HG02642 (cell line): ENCODE data around the gene CREB3L4.
A peak's percentile ranks its signal among the peaks of the same experiment; 100 is the strongest.

Source experiments
- ATAC-seq: cut with Tn5 transposase; IDR thresholded peaks from one replicate; pipeline ENCODE4 v1.9.1; 2021; ENCODE audit warnings: mild to moderate bottlenecking; ENCODE audit not compliant: unreplicated experiment, poor library complexity

The CREB3L4 gene, protein sequence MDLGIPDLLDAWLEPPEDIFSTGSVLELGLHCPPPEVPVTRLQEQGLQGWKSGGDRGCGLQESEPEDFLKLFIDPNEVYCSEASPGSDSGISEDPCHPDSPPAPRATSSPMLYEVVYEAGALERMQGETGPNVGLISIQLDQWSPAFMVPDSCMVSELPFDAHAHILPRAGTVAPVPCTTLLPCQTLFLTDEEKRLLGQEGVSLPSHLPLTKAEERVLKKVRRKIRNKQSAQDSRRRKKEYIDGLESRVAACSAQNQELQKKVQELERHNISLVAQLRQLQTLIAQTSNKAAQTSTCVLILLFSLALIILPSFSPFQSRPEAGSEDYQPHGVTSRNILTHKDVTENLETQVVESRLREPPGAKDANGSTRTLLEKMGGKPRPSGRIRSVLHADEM

DNA sequence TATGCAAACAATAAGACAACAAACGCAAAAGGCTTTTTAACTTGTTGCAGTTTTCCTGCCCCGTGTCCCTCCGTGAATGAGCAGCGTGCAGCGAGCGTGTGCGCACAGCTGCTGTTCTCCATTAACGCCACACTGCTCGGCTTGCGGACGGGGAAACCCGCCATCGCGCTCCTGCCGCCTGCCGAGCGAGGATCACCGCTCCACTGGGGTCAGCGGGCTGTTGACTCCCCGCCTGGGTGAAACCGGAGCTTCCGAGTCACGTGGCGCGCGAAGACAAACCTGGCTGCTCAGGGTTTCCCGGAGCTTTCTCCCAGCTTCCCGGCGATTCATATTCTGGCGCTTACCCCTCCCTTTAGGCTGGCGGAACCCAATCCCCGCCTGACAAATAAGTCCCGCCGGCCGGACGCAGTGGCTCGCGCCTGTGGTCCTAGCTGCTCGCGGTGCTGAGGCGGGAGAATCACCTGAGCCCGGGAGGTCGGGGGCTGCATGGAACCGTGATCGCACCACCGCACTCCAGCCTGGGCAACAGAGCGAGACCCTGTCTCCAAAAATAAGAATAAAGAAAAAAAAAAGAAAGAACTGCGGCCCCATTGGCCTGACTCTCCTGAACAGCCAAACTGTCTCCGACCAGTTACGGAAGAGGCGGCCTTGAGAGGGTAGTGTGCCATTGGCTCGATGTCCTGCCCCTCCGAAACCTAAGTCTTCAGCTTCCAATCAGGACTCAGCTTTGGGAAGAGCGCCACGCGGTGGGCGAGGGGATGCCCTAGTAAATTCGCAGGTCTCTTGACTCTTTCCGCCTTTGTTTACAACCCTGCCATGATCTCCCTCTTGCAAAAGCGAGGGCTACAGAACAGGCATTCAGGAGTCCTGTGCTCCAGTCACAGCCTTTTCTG is at the start of gene CREB3L4:
Gene CREB3L4 (plus strand): TSS at position 796 of the 893 bp plus-strand sequence. CDS start 624 bp downstream, outside the sequence.
- ATAC-seq, result peak; percentile 70

DNA sequence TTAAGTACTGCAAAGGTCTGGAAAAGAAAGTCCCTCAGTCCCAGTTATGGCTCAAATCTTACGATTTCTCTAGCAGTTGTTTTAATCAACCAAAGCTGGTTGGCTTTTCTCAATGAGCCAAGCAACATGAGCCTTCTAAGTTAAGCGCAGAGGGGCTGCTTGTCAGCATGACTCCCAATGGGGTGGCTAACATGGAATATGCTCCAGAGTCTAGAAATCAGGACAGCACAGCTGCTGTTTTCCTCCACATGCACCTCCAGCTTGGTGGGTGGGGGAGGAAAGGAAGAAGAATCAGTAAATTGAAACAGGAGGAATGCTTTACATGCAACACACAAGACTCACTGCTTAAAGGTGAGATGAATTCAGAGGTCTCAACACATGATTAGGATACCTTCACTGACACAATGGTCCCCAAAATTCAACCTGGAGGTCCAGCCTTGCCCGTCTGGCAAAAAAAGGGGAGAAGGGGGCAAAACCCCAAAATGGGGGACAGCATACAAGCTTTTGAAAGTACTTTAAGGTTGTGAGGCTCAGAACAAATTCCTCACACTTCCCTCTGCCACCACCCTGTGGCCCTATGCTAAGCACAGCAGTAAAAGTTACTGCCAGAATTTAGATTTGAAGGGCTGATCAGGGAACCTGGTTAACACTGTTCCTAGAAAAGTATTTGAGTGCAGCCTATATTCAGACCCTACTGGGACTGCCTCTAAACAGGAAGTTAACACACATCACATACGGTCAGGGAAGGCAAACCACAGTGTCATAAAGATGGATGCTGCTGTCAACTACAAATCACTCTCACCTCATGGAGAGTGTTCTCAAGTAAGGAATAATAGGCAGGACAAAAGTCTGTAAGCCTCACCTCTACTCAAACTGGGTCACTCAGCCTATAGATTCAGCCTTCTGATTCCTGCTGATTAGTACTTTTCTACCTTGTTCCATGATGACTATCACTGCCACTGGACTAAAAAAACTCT is 47.5 kb upstream of the CREB3L4 start:
- no peak for ATAC-seq

GRCh38 chr1:153921080-153921802 is 46.5 kb upstream of the CREB3L4 start:
- no peak for ATAC-seq

GRCh38 chr1:153921803-153922075 is 46.0 kb upstream of the CREB3L4 start:
- ATAC-seq, result no peak

- peak; percentile 31 for ATAC-seq
These were observed 45.4 kb upstream of the CREB3L4 start for GRCh38 chr1:153922076-153922971.

- peak; percentile 96 for ATAC-seq
These were observed 44.5 kb upstream of the CREB3L4 start, which contains the start of gene GATAD2B for GRCh38 chr1:153922972-153923925. Gene GATAD2B (minus strand): TSS chr1:153922972. CDS start chr1:153828347, 94,625 bp downstream.

DNA sequence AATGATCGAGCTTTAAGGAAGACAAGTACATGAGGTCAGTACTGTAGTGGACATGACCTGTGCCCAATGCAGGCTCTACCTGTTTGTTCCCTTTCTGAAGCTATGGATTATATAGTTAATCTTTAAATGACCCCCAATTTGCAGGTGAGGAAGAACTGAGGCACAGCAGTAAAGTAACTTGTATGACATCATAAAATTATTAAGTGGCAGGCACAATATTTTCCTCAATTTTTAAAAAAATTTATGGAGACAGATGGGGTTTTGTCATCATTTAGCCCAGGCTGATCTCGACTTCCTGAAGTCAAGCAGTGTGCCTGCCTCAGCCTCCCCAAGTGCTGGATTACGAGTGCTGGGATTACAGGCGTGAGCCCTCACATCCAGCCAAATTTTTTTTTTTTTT is 41.3 kb upstream of the CREB3L4 start:
- no peak for ATAC-seq

DNA sequence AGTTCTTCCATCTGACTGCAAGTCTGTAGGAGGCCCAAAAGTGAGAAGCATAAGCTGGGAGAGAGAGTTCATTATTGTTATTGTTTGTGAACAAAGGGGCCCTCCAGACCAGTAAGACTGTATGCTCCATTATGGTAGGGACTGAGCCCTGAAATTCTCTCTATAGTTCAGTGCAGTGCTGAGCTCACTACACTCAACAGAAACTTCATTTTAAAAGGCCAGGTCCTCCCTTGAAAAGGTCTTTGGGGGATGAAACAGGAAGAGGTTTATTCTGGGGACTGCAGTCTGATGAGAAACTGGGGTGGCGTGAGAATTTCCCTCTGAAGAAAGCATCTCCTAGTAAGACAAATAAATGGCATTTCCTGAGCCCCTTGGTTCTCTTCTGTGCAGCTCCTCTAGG is 39.5 kb upstream of the CREB3L4 start:
- no peak for ATAC-seq

DNA sequence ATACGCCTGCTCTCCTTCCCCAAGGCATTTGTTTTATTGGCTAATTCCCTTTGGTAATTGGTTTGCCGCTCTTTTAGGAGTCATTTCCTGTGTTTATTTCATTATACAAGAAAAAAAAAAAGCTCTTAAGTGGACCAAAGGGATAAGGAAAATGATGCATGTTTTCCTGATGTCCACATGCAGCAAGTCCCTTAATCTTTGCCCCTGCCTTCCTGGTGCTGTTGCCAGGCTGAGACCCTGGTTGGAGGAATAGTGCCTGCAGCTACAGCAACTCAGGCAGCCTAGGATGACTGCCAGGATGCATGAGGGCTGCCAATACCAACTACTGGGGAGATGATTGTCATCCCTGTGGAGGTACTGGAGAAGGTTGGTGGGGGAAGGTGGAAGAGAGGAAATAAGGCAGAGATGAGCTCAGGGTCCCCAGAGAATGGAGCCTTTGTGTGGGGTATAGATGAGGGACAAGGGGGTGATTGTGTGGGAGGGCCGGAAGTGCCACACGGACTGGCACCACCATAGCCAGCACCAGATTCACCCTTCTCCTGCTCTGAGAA is 38.8 kb upstream of the CREB3L4 start:
- no peak for ATAC-seq

DNA sequence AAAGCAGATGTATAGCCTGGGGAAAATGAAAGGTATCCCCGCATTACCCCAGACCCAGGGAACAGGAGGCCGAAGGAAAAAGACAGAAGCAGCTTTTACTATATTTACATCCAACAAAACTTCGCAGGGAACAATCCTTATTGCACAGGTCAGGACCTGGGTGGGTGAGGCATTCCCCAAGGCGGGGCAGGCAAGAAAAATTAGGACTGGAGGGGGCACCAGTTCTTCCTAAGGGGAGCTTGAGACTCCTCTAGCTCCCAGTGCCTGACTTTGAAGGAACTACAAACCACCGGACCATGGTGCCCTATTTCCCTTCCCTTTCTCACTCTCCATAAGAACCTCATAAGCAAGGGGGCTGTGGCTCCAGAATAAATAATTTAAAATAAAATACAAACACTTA is 38.3 kb upstream of the CREB3L4 start:
- ATAC-seq, result no peak

DNA sequence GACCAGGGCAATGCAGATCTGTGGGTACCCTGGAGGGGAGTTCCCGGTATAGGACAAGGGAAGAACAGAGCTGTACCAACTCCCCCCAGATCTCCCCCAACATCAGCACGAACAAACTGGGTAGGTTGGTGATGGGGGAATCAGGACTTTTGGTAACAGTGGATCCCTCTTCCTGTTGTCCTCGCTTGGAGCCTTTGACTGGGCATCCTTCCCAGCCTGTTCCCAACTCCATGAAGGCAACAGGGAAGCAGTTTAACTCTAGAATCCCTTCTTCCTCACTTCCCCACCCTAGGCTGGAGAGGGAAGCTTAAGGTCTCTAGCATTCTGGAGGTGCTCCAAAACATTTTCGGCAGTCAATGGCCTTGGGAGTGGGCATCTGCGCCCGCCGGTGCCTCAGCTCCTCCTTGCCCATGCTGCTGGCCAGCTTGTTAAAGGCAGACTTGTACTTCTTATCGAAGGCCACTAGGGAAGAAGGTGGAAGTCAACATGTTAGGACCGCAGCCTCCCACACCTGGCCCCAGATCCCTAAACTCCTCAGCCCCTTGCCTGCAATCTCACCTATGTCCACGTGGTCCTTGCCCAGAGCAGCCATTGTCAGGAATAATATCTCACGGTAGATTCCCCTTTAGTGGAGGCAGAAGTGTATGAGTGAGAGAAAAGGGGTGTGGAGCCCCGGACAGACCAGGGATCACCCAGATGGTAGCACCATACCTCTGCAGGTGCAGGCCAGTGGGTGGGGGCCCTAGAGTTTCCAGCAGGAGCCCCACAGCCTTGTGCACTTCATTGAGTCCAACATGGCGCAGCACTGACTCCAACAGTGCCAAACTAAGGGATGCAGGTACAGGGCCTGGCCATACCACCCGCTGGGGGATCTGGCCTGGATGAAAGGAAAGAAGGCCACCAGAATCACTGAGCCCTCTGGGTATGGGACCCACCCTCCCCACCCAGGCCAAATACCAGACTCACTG is 37.4 kb upstream of the CREB3L4 start:
- no peak for ATAC-seq

- no peak for ATAC-seq
These were observed 35.3 kb upstream of the CREB3L4 start for GRCh38 chr1:153932156-153933131.

GRCh38 chr1:153933430-153933829 is 34.3 kb upstream of the CREB3L4 start:
- no peak for ATAC-seq

- no peak for ATAC-seq
These were observed 33.7 kb upstream of the CREB3L4 start for GRCh38 chr1:153933955-153934354.

GRCh38 chr1:153934746-153935145 is 33.0 kb upstream of the CREB3L4 start:
- no peak for ATAC-seq
